ENCODE data around the gene SRGAP2C.
"Not testable (repeated sequence)": the region's sequence is repeated elsewhere in the genome, so short reads cannot be mapped to it uniquely, and the experiment has no call there.

Gene SRGAP2C

GRCh38 chr1:121281480-121281879, 96.7 kb downstream of the SRGAP2C start:
- DNase-seq, result not testable (repeated sequence)

GRCh38 chr1:121283587-121284180, 98.9 kb downstream of the SRGAP2C start:
- DNase-seq, result not testable (repeated sequence)

GRCh38 chr1:121292590-121292989, 107.8 kb downstream of the SRGAP2C start:
- not testable (repeated sequence) for DNase-seq

GRCh38 chr1:121293263-121294204, 108.8 kb downstream of the SRGAP2C start:
- DNase-seq, result not testable (repeated sequence)

GRCh38 chr1:121294205-121294570, 109.4 kb downstream of the SRGAP2C start:
- not testable (repeated sequence) for DNase-seq

- DNase-seq, result not testable (repeated sequence)
Measured at GRCh38 chr1:121296563-121296962, 111.8 kb downstream of the SRGAP2C start.

- not testable (repeated sequence) for DNase-seq
Measured at GRCh38 chr1:121298529-121298928, 113.8 kb downstream of the SRGAP2C start.

GRCh38 chr1:121299514-121300149, 114.9 kb downstream of the SRGAP2C start:
- DNase-seq, result not testable (repeated sequence)

- DNase-seq, result not testable (repeated sequence)
Measured at GRCh38 chr1:121301876-121302275, 117.1 kb downstream of the SRGAP2C start.

- not testable (repeated sequence) for DNase-seq
Measured at GRCh38 chr1:121307759-121308158, 123.0 kb downstream of the SRGAP2C start.

- DNase-seq, result not testable (repeated sequence)
Measured at GRCh38 chr1:121315509-121315908, 130.7 kb downstream of the SRGAP2C start.

GRCh38 chr1:121316081-121316480, 131.3 kb downstream of the SRGAP2C start:
- DNase-seq, result not testable (repeated sequence)

GRCh38 chr1:121317491-121318468, 133.0 kb downstream of the SRGAP2C start:
- not testable (repeated sequence) for DNase-seq

- not testable (repeated sequence) for DNase-seq
Measured at GRCh38 chr1:121318687-121319086, 133.9 kb downstream of the SRGAP2C start.

- DNase-seq, result not testable (repeated sequence)
Measured at GRCh38 chr1:121321660-121322059, 136.9 kb downstream of the SRGAP2C start.

- DNase-seq, result not testable (repeated sequence)
Measured at GRCh38 chr1:121324726-121325125, 140.0 kb downstream of the SRGAP2C start.

GRCh38 chr1:121332141-121332540, 147.4 kb downstream of the SRGAP2C start:
- not testable (repeated sequence) for DNase-seq

GRCh38 chr1:121332599-121333562, 148.1 kb downstream of the SRGAP2C start:
- not testable (repeated sequence) for DNase-seq

GRCh38 chr1:121337958-121338357, 153.2 kb downstream of the SRGAP2C start:
- DNase-seq, result not testable (repeated sequence)

GRCh38 chr1:121339611-121340010, 154.8 kb downstream of the SRGAP2C start:
- DNase-seq, result not testable (repeated sequence)

Data from activated CD8-positive, alpha-beta memory T cell treated with anti-CD3 and anti-CD28 coated beads for 24 hours (primary cell).